Raji (cell line): Measurements from ENCODE around the gene ACRV1.
A peak's percentile ranks its signal among the peaks of the same experiment; 100 is the strongest.

Experiments used
- POLR2A ChIP-seq: IDR thresholded peaks from 2 replicates; pipeline ENCODE4 v1.6.1; 2011; ENCODE audit warnings: low read depth, low read length, control low read depth; ENCODE audit not compliant: insufficient read depth

The ACRV1 gene

GRCh38 chr11:125674210-125674609, 6.4 kb downstream of the ACRV1 start:
- TF ChIP-seq POLR2A, result no peak

- TF ChIP-seq POLR2A, result no peak
Observed at GRCh38 chr11:125671561-125671960, 9.1 kb downstream of the ACRV1 start.

GRCh38 chr11:125670172-125670571, 10.5 kb downstream of the ACRV1 start:
- TF ChIP-seq POLR2A, result no peak

- no peak for TF ChIP-seq POLR2A
Observed at GRCh38 chr11:125667151-125667550, 13.5 kb downstream of the ACRV1 start.

- TF ChIP-seq POLR2A, result no peak
Observed at GRCh38 chr11:125663910-125664309, 16.7 kb downstream of the ACRV1 start.

GRCh38 chr11:125662689-125663088, 18.0 kb downstream of the ACRV1 start:
- no peak for TF ChIP-seq POLR2A

- TF ChIP-seq POLR2A, result no peak
Observed at GRCh38 chr11:125649465-125650166, 31.0 kb downstream of the ACRV1 start.

- TF ChIP-seq POLR2A, result no peak
Observed at GRCh38 chr11:125645871-125646270, 34.8 kb downstream of the ACRV1 start.

- no peak for TF ChIP-seq POLR2A
Observed at GRCh38 chr11:125638315-125638714, 42.3 kb downstream of the ACRV1 start.

GRCh38 chr11:125637840-125638239, 42.8 kb downstream of the ACRV1 start:
- no peak for TF ChIP-seq POLR2A

GRCh38 chr11:125627236-125627910, 53.3 kb downstream of the ACRV1 start:
- TF ChIP-seq POLR2A, result no peak

GRCh38 chr11:125626288-125626950, 54.2 kb downstream of the ACRV1 start:
- TF ChIP-seq POLR2A, result no peak

GRCh38 chr11:125625630-125626287, 54.9 kb downstream of the ACRV1 start:
- peak; percentile 92 for TF ChIP-seq POLR2A

GRCh38 chr11:125625225-125625629, 55.4 kb downstream of the ACRV1 start:
- TF ChIP-seq POLR2A, result no peak

GRCh38 chr11:125624756-125625213, 55.9 kb downstream of the ACRV1 start, which contains the start of gene CHEK1:
Gene CHEK1, plus strand, starts transcription at chr11:125625163. Its CDS starts 1,606 bp downstream, at chr11:125626769.
- no peak for TF ChIP-seq POLR2A
